NCI-H2227 treated with DMSO at 0.1 percent for 48 hours (cell line): ENCODE data around the gene GALNTL6.

ENCODE experiments used
- DNase-seq: peaks from one replicate; lab custom pipeline; 2025; lab: John Stamatoyannopoulos, UW

GALNTL6 gene

GRCh38 chr4:171812665-171813525 is at the start of gene GALNTL6:
TSS of gene GALNTL6 (plus strand) at chr4:171813404.
- no peak for DNase-seq

- DNase-seq, result no peak
Measured at GRCh38 chr4:171765514-171765913, 47.7 kb upstream of the GALNTL6 start.

- DNase-seq, result no peak
Measured at GRCh38 chr4:171774642-171775190, 38.5 kb upstream of the GALNTL6 start.

GRCh38 chr4:171779301-171779700 is 33.9 kb upstream of the GALNTL6 start:
- no peak for DNase-seq

GRCh38 chr4:171785388-171785787 is 27.8 kb upstream of the GALNTL6 start:
- DNase-seq, result no peak

GRCh38 chr4:171793723-171794122 is 19.5 kb upstream of the GALNTL6 start:
- no peak for DNase-seq

GRCh38 chr4:171794528-171794927 is 18.7 kb upstream of the GALNTL6 start:
- no peak for DNase-seq

GRCh38 chr4:171809854-171810253 is 3.4 kb upstream of the GALNTL6 start:
- DNase-seq, result no peak

GRCh38 chr4:171812333-171812664 is 905 bp upstream of the GALNTL6 start:
- no peak for DNase-seq

GRCh38 chr4:171813526-171814250 is 484 bp downstream of the GALNTL6 start:
- DNase-seq, result no peak

GRCh38 chr4:171814545-171814944 is 1.3 kb downstream of the GALNTL6 start:
- no peak for DNase-seq

- DNase-seq, result no peak
Measured at GRCh38 chr4:171817026-171817425, 3.8 kb downstream of the GALNTL6 start.

GRCh38 chr4:171834640-171835039 is 21.4 kb downstream of the GALNTL6 start:
- DNase-seq, result no peak

GRCh38 chr4:171843456-171843855 is 30.3 kb downstream of the GALNTL6 start:
- no peak for DNase-seq

GRCh38 chr4:171846232-171846631 is 33.0 kb downstream of the GALNTL6 start:
- no peak for DNase-seq

- DNase-seq, result no peak
Measured at GRCh38 chr4:171846893-171847292, 33.7 kb downstream of the GALNTL6 start.

GRCh38 chr4:171847751-171848150 is 34.5 kb downstream of the GALNTL6 start:
- DNase-seq, result no peak

GRCh38 chr4:171849686-171850222 is 36.5 kb downstream of the GALNTL6 start:
- no peak for DNase-seq

- DNase-seq, result no peak
Measured at GRCh38 chr4:171851295-171851694, 38.1 kb downstream of the GALNTL6 start.

- DNase-seq, result no peak
Measured at GRCh38 chr4:171857302-171858012, 44.3 kb downstream of the GALNTL6 start.

- DNase-seq, result no peak
Measured at GRCh38 chr4:171875291-171875690, 62.1 kb downstream of the GALNTL6 start.

- no peak for DNase-seq
Measured at GRCh38 chr4:171876636-171877035, 63.4 kb downstream of the GALNTL6 start.
